ENCODE measurements around the gene SMIM13. TPM values are rescaled to one million over a fixed set of nuclear protein-coding genes. Genes with fewer than 3 reads are reported as not detected.
A peak's percentile ranks its signal among the peaks of the same experiment; 100 is the strongest.

The SMIM13 gene
- total and polyA plus RNA-seq, 4 donors = 2.9 to 14.7 (median 5.7) TPM

GRCh38 chr6:11172501-11173327 is 79.1 kb downstream of the SMIM13 start:
- Histone ChIP-seq H3K27me3 (ENCODE audit: control insufficient read depth in 3 of 3, insufficient read depth in 3 of 3, low read length in 2 of 3) (no peaks in the 10 kb centered on the region), H3K36me3 (ENCODE audit: control insufficient read depth in 4 of 4, insufficient read depth in 4 of 4, low read length in 4 of 4) (no peaks in the 10 kb centered on the region), H3K9ac (ENCODE audit: insufficient read depth in 1 of 2, low read length in 2 of 2) (no peak overlapping the region), H3K27ac (ENCODE audit: low read depth in 1 of 2, low read length in 1 of 2) (no peak overlapping the region), H3K4me3 (no peak overlapping the region), H3K9me3 (ENCODE audit: control insufficient read depth in 4 of 4, insufficient read depth in 3 of 4, low read length in 3 of 4) (no peaks in the 10 kb centered on the region), H3K4me1 (ENCODE audit: control insufficient read depth in 5 of 5, insufficient read depth in 5 of 5, low read length in 5 of 5) (peaks cover 0 to 2% (median 0%) of the 10 kb centered on the region in 5 donors)
- DNase-seq = peak; percentile 70 to 74 (median 71)
- 23 to 26% methylated on average over 17 of the region's 17 CpGs for WGBS, 2 donors
- TF ChIP-seq CTCF (IDR thresholded peaks at IDR 0.05; ENCODE audit: control extremely low read depth, extremely low read depth) = peak; percentile 88
- no peak for ATAC-seq (ENCODE audit: insufficient read depth, low FRiP score)

GRCh38 chr6:11174242-11174611 is 80.6 kb downstream of the SMIM13 start:
- no peak overlapping the region for H3K27ac ChIP-seq (ENCODE audit: low read depth in 1 of 2, low read length in 1 of 2)
- WGBS, 2 donors = 77 to 89% methylated on average over 5 of the region's 5 CpGs
- no peaks in the 10 kb centered on the region for H3K9me3 ChIP-seq (ENCODE audit: control insufficient read depth in 4 of 4, insufficient read depth in 3 of 4, low read length in 3 of 4)
- no peak overlapping the region for H3K4me3 ChIP-seq
- TF ChIP-seq CTCF (IDR thresholded peaks at IDR 0.05; ENCODE audit: control extremely low read depth, extremely low read depth) = no peak
- no peaks in the 10 kb centered on the region for H3K36me3 ChIP-seq (ENCODE audit: control insufficient read depth in 4 of 4, insufficient read depth in 4 of 4, low read length in 4 of 4)
- H3K9ac ChIP-seq (ENCODE audit: insufficient read depth in 1 of 2, low read length in 2 of 2) = no peak overlapping the region
- no peaks in the 10 kb centered on the region for H3K4me1 ChIP-seq (ENCODE audit: control insufficient read depth in 5 of 5, insufficient read depth in 5 of 5, low read length in 5 of 5)
- no peak for DNase-seq
- H3K27me3 ChIP-seq (ENCODE audit: control insufficient read depth in 3 of 3, insufficient read depth in 3 of 3, low read length in 2 of 3) = no peaks in the 10 kb centered on the region
- no peak for ATAC-seq (ENCODE audit: insufficient read depth, low FRiP score)

- no peaks in the 10 kb centered on the region for H3K4me1 ChIP-seq (ENCODE audit: control insufficient read depth in 5 of 5, insufficient read depth in 5 of 5, low read length in 5 of 5)
- ATAC-seq (ENCODE audit: insufficient read depth, low FRiP score) = no peak
- no peaks in the 10 kb centered on the region for H3K9me3 ChIP-seq (ENCODE audit: control insufficient read depth in 4 of 4, insufficient read depth in 3 of 4, low read length in 3 of 4)
- no peaks in the 10 kb centered on the region for H3K27me3 ChIP-seq (ENCODE audit: control insufficient read depth in 3 of 3, insufficient read depth in 3 of 3, low read length in 2 of 3)
- DNase-seq = no peak
- TF ChIP-seq CTCF (IDR thresholded peaks at IDR 0.05; ENCODE audit: control extremely low read depth, extremely low read depth) = no peak
- 97 to 98% methylated on average over 1 of the region's 1 CpG for WGBS, 2 donors
- H3K9ac ChIP-seq (ENCODE audit: insufficient read depth in 1 of 2, low read length in 2 of 2) = no peak overlapping the region
- H3K36me3 ChIP-seq (ENCODE audit: control insufficient read depth in 4 of 4, insufficient read depth in 4 of 4, low read length in 4 of 4) = no peaks in the 10 kb centered on the region
- no peak overlapping the region for H3K27ac ChIP-seq (ENCODE audit: low read depth in 1 of 2, low read length in 1 of 2)
- H3K4me3 ChIP-seq = no peak overlapping the region
These were observed 83.6 kb downstream of the SMIM13 start for GRCh38 chr6:11177271-11177670.

- TF ChIP-seq CTCF (IDR thresholded peaks at IDR 0.05; ENCODE audit: control extremely low read depth, extremely low read depth) = no peak
- WGBS, 2 donors = 98% methylated on average over 6 of the region's 6 CpGs
These were observed 85.4 kb downstream of the SMIM13 start for GRCh38 chr6:11179088-11179418.

More at GRCh38 chr6:11179088-11179418, 85.4 kb downstream of the SMIM13 start:
- DNase-seq = no peak
- H3K36me3 ChIP-seq (ENCODE audit: control insufficient read depth in 4 of 4, insufficient read depth in 4 of 4, low read length in 4 of 4) = peaks cover 0 to 6% (median 1%) of the 10 kb centered on the region in 4 donors
- H3K27me3 ChIP-seq (ENCODE audit: control insufficient read depth in 3 of 3, insufficient read depth in 3 of 3, low read length in 2 of 3) = no peaks in the 10 kb centered on the region
- no peak overlapping the region for H3K27ac ChIP-seq (ENCODE audit: low read depth in 1 of 2, low read length in 1 of 2)
- H3K4me1 ChIP-seq (ENCODE audit: control insufficient read depth in 5 of 5, insufficient read depth in 5 of 5, low read length in 5 of 5) = no peaks in the 10 kb centered on the region
- H3K9ac ChIP-seq (ENCODE audit: insufficient read depth in 1 of 2, low read length in 2 of 2) = no peak overlapping the region
- H3K4me3 ChIP-seq = no peak overlapping the region
- H3K9me3 ChIP-seq (ENCODE audit: control insufficient read depth in 4 of 4, insufficient read depth in 3 of 4, low read length in 3 of 4) = no peaks in the 10 kb centered on the region
- ATAC-seq (ENCODE audit: insufficient read depth, low FRiP score) = no peak

Data from lung (tissue), 12 donors.